ENCODE data around the gene MGARP. TPM values are rescaled to one million over a fixed set of nuclear protein-coding genes. Genes with fewer than 3 reads are reported as not detected.

Gene MGARP
- total RNA-seq, 2 donors from 2014 or later, result 0.53 to 1.3 TPM

DNA sequence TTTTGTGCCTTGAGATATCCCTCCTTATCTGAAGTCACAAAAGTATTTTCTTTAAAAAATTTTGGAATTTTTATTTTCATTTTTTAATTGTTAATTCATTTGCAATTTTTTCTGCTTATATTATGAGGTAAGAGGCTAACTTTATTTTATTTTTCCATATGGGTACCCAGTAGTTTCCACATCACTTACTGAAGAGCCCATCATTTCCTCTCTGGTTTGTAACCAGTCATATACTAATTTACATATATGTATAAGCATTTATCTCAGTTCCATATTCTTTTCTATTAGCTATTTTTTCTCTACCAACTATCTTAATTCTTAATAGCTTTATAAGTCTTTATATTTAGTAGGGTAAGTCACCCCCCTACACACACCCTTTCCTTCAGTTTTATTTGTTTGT, 27.0 kb downstream of the MGARP start:
- H3K27me3 Mint-ChIP-seq (ENCODE audit: insufficient read depth), result no peaks in the 10 kb centered on the region
- no peak overlapping the region for H3K27ac Mint-ChIP-seq
- H3K4me1 ChIP-seq (ENCODE audit: control insufficient read depth, insufficient read depth, low read length), result no peaks in the 10 kb centered on the region
- DNase-seq, result no peak
- H3K4me1 Mint-ChIP-seq, result no peaks in the 10 kb centered on the region
- TF ChIP-seq CTCF (conservative IDR thresholded peaks at IDR 0.05), result no peak
- no peak overlapping the region for H3K4me3 Mint-ChIP-seq
- no peaks in the 10 kb centered on the region for H3K36me3 ChIP-seq (ENCODE audit: control insufficient read depth, insufficient read depth, low read length)
- H3K36me3 Mint-ChIP-seq (ENCODE audit: low read depth), result no peaks in the 10 kb centered on the region
- H3K4me3 ChIP-seq (ENCODE audit: low read length), result no peak overlapping the region
- no peak overlapping the region for H3K27ac ChIP-seq (ENCODE audit: low read depth, low read length)
- H3K9me3 Mint-ChIP-seq, result no peaks in the 10 kb centered on the region
- H3K9me3 ChIP-seq (ENCODE audit: control insufficient read depth, low read length), result no peaks in the 10 kb centered on the region
- no peaks in the 10 kb centered on the region for H3K27me3 ChIP-seq (ENCODE audit: control insufficient read depth, insufficient read depth, low read length, poor library complexity, severe bottlenecking)
- H3K9ac ChIP-seq (ENCODE audit: extremely low read depth, low read length, poor library complexity, severe bottlenecking), result no peak overlapping the region

- Histone ChIP-seq H3K9ac (ENCODE audit: extremely low read depth, low read length, poor library complexity, severe bottlenecking) (no peak overlapping the region), H3K27me3 (ENCODE audit: control insufficient read depth, insufficient read depth, low read length, poor library complexity, severe bottlenecking) (no peaks in the 10 kb centered on the region), H3K4me3 (ENCODE audit: low read length) (no peak overlapping the region), H3K36me3 (ENCODE audit: control insufficient read depth, insufficient read depth, low read length) (no peaks in the 10 kb centered on the region), H3K9me3 (ENCODE audit: control insufficient read depth, low read length) (no peaks in the 10 kb centered on the region), H3K27ac (ENCODE audit: low read depth, low read length) (no peak overlapping the region), H3K4me1 (ENCODE audit: control insufficient read depth, insufficient read depth, low read length) (no peaks in the 10 kb centered on the region)
- DNase-seq, result no peak
- no peak overlapping the region for H3K4me3 Mint-ChIP-seq
- TF ChIP-seq CTCF (conservative IDR thresholded peaks at IDR 0.05), result no peak
- no peaks in the 10 kb centered on the region for H3K4me1 Mint-ChIP-seq
- 90 to 95% methylated on average over 3 to 4 of the region's 4 CpGs for WGBS, 2 experiments (ENCODE audit: insufficient coverage in 1 of 2, insufficient read length in 1 of 2)
- no peaks in the 10 kb centered on the region for H3K27me3 Mint-ChIP-seq (ENCODE audit: insufficient read depth)
- no peaks in the 10 kb centered on the region for H3K9me3 Mint-ChIP-seq
- no peak overlapping the region for H3K27ac Mint-ChIP-seq
- no peaks in the 10 kb centered on the region for H3K36me3 Mint-ChIP-seq (ENCODE audit: low read depth)
Observed at GRCh38 chr4:139247700-139248238, 32.3 kb downstream of the MGARP start.

DNA sequence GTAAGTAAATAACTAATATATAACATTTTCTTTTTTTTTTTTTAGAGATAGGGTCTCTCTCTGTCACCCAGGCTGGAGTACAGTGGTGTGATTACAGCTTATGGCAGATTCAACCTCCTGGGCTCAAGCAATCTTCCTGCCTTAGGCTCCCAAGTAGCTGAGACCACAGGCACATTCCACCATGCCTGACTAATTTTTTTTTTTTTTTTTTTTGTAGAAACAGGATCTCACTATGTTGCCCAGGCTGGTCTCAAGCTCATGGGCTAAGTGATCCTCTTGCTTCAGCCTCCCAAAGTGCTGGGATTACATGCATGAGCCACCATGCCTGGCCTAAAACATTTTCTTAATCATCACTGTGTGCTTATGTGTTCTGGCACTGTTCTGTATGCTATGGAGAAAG, 32.8 kb downstream of the MGARP start:
- DNase-seq, result no peak
- H3K9me3 Mint-ChIP-seq, result no peaks in the 10 kb centered on the region
- H3K27me3 ChIP-seq (ENCODE audit: control insufficient read depth, insufficient read depth, low read length, poor library complexity, severe bottlenecking), result no peaks in the 10 kb centered on the region
- no peaks in the 10 kb centered on the region for H3K9me3 ChIP-seq (ENCODE audit: control insufficient read depth, low read length)
- no peaks in the 10 kb centered on the region for H3K4me1 ChIP-seq (ENCODE audit: control insufficient read depth, insufficient read depth, low read length)
- H3K4me3 ChIP-seq (ENCODE audit: low read length), result no peak overlapping the region
- no peaks in the 10 kb centered on the region for H3K27me3 Mint-ChIP-seq (ENCODE audit: insufficient read depth)
- no peaks in the 10 kb centered on the region for H3K4me1 Mint-ChIP-seq
- no peaks in the 10 kb centered on the region for H3K36me3 Mint-ChIP-seq (ENCODE audit: low read depth)
- H3K4me3 Mint-ChIP-seq, result no peak overlapping the region
- H3K9ac ChIP-seq (ENCODE audit: extremely low read depth, low read length, poor library complexity, severe bottlenecking), result no peak overlapping the region
- TF ChIP-seq CTCF (conservative IDR thresholded peaks at IDR 0.05), result no peak
- no peak overlapping the region for H3K27ac Mint-ChIP-seq
- H3K36me3 ChIP-seq (ENCODE audit: control insufficient read depth, insufficient read depth, low read length), result no peaks in the 10 kb centered on the region
- H3K27ac ChIP-seq (ENCODE audit: low read depth, low read length), result no peak overlapping the region
